Fibroblast of skin of scalp (primary cell): Measurements from ENCODE around the gene TMEM255B.
"Not testable (repeated sequence)": the region's sequence is repeated elsewhere in the genome, so short reads cannot be mapped to it uniquely, and the experiment has no call there.

Experiments
- DNase-seq: peaks from one replicate; pipeline ENCODE4 v3.0.0-alpha.2; 2013

TMEM255B gene

DNA sequence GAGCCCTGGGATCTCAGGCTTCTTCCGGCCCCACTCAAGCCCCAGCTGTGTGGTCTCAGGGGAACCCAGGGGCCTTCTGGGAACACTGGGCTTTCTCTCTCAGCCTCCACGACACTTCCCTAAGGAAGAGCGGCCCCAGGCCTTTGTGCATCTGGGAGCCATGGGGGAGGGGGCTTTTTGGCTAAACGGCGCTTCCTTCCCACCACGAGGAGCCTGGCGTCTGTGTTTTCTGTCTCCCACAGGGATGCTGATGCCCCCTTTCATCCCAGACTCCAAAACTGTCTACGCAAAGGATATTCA, 24.2 kb upstream of the TMEM255B start:
- DNase-seq = no peak

DNA sequence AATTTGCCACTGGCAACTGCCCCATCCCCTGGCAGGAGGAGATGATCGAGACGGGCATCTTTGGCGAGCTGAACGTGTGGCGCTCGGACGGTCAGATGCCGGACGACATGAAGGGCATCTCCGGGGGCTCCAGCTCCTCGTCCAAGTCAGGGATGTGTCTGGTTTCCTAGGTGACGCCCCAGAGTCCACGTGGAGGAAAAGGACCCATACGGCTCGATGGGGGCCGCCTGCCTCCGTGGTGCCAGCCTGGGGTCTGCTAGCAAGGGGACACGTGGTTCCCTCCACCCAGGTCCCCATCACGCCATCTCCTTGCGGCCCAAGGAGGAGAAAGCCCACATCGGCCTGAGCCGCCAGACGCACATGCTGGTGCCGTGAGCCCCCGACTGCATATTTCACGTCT, 23.8 kb upstream of the TMEM255B start:
- no peak for DNase-seq

DNA sequence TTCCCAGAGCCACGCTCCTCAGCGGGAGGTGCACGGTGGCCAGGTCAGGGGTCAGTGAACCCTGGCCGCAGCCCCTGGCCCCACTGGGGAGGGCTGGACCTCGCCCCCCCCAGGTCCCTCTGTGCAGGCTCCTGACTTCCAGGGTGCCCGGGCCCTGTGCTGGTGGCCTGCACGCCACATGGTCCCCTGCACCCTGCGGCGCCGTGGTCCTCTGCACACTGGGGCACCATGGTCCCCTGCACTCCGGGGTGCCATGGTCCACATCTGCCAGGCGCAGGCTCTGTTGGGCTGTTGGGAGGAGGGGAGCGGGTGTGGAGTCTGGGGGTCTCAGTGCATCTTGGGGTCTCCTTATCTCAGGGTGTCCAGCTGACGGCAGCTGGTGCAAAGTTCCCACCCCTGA, 23.3 kb upstream of the TMEM255B start:
- no peak for DNase-seq

DNA sequence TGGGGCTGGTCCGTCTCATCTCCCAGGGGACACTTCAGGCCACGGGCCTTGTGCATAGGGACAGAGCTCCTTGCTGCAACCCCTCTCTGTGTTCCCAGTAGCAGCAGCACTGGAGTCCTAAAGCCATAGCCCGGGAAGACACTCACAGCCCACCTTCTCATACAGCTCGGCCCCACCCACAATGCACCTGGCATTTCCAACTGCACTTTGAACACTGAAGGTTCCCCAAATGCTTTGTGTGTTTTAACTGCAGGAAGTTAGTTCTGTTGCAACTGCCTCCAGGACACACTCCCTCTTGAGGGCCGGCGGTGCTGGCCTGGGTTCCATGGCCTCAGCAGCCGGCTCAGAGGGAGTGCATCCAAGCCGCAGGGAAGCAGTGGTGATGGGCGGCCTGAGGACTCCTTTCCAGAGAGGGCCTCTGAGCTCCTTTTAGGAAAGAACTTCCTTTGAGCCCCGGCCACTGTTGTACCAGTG, 22.7 kb upstream of the TMEM255B start:
- DNase-seq = no peak

DNA sequence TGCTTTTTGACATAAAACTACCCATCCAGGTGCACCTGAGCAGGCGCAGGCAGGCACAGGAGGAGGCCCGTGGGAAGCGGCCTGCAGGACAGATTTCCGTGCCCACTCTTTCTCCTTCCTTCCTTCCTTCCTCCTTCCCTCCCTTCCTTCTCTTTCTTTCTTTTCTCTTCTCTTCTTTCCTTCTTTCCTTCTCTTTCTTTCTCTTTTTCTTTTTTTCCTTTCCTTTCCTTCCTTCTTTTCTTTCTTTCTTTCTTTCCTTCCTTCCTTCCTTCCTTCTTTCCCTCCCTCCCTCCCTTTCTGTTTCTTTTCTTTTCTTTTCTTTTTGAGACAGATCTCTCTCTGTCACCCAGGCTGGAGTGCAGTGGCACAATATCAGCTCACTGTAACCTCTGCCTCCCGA, 21.2 kb upstream of the TMEM255B start:
- no peak for DNase-seq

DNA sequence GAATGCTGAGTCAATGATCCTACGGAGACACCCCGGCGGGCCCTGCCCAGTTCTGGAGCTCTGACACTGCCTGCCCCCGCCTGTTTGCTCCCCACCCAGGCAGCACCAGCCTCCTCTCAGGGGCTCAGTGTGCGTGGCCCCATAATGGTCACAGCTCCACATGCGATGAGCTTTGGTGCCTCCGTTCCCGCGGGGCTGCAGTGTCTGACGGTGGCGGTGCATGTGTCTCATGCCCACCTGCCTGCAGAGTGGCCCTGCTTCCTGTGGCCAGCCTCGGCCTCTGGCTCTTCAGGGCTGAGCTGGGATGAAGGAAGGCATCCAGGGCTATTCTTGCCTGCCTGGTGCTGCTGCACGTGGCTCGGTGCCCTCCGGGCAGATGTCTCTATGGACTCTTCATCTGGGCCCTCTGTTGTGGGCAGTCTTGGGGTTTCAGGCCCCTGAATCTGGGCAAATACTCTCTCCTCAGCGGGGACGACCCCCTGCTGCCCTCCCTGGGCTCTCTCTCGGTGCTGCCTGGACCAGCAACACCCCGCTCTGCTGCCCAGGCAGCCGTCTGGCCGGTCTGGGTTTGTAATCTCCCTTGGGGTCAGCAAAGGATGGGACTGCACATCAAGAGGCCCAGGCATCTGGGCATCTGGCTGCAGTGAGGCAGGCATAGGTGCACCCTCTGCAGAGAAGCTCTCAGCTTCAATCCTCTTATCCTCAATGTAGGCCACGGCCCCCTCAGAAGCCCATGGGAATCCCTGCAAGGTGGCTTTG, 19.3 kb upstream of the TMEM255B start:
- no peak for DNase-seq

- no peak for DNase-seq
Observed at GRCh38 chr13:113740286-113740556, 18.8 kb upstream of the TMEM255B start.

DNA sequence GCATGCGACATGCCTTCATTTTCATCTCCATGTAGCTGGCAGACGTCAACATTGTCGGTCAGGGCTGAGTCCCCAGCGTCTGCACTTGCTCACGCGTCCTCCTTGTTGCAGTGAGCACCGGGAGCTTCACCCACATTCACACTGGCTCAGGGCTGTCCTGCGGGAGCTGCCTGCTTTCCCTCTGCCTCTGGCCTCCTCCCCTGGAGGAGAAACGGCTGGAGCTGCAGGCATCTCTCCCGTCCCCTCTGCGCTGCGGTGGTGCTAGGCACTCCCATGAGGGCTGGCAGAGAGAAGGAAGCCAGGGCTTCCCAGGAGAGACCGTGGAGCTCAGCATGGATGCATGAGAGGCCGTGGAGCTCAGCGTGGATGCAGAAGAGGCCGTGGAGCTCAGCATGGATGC, 18.4 kb upstream of the TMEM255B start:
- no peak for DNase-seq

DNA sequence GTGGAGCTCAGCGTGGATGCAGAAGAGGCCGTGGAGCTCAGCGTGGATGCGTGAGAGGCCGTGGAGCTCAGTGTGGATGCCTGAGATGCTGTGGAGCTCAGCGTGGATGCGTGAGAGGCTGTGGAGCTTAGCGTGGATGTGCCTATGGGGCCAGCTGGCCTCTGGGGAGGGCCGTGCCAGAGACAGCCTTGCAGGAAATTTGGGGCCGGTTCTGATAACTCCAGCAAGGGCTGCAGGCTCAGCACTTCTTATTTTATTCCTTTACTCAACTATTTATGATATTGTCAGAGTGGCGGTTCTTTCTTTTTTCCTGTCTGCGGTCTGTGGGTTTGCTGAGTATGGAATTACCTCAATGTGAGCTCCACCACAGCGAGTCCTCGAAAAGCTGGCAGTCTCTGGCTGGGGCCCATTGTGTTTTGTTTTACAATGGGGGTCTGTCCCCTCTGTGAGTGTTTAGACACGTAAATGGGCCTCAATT, 17.8 kb upstream of the TMEM255B start:
- DNase-seq = no peak

DNA sequence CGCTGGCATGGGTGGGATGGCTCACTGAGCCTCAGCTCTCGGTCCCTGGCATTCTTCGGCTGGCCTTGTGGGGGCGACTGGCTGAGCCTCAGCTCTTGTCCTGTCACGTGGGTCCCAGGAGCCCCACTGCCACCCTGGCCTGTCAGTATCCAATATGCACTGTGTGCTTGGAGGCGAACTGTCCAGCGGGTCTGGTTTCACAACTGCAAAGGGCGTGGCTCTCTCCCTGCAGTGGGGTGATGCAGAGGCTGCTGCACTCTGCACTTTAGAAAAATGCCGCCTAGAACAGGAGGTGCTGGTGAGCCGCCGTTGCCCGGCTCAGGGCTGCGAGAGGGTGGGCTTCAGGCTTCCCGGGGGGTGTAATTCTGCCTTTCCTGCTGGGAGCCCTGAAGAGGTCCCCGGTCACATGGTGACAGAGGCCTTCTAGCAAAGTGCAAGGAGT, 17.0 kb upstream of the TMEM255B start:
- DNase-seq = peak; percentile 48

DNA sequence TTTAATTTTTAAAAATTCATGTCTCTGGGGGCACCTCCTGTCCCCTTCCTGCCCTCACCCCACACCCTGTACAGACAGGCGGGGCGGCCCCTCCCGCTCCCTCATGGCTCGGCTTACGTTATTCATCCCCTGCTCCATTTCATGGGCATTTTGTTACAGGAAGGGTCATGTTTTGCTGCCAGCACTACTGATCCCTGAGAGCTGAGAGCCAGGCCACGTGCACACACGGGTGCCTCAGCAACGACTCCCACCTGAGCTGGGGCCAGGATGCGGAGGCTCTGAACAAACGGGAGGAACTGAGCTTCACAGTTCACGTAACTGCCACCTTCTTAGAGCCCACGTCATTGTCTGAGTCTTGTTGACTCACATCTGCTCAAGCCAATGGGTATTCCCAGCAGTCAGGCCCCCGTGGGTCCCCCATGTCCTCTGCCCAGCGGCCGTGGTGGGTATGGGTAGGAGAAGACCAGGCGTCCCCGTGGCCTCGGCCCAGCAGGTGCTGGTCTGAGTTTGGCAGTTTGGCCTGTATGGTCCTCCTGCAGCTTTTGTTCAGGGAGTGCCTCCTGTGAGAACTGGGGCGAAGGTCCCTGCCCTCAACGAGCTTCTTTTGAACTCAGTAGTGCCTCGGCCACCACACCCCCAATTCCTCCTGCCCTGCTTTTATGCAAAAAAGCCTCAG, 16.4 kb upstream of the TMEM255B start:
- DNase-seq = no peak

GRCh38 chr13:113743366-113744195, 15.4 kb upstream of the TMEM255B start:
- no peak for DNase-seq

DNA sequence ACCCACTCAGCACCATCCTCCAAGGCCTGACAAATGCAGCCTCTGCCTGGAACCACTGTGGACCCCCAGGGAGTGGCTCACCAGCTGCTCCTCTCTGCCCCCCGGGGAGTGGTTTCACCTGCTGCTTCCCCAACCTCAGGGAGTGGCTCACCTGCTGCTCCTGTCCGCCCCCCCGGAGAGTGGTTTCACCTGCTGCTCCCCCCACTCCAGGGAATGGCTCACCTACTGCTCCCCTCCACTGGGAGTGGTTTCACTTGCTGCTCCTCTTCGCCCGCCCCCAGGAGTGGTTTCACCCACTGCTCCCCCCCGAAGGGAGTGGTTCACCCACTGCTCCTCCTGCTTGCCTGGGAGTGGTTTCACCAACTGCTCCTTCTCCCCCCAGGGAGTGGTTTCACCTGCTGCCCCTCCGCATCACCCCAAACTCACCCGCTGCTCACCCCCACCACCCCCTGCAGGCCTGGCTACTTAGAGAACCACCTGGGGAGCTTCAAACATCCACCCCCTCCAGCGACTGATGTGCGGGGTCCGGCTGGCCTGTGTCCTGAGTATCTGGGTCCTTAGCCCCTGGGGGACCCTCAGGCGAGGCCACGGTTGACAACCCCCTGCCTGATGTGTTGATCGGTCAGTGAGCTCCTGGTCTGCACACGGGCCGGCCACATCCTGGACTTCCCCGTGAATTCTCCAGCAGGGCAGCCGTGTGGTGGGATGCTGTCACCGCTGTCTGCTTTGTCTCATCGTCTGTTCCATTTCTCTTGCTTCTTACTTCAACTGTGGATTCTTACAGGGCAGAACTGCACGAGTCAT, 14.6 kb upstream of the TMEM255B start:
- DNase-seq = no peak

- DNase-seq = no peak
Observed at GRCh38 chr13:113745059-113745458, 14.0 kb upstream of the TMEM255B start.

GRCh38 chr13:113745500-113746142, 13.4 kb upstream of the TMEM255B start:
- not testable (repeated sequence) for DNase-seq

- DNase-seq = no peak
Observed at GRCh38 chr13:113746143-113746525, 12.9 kb upstream of the TMEM255B start.

- DNase-seq = no peak
Observed at GRCh38 chr13:113746671-113747070, 12.4 kb upstream of the TMEM255B start.

GRCh38 chr13:113747291-113747833, 11.7 kb upstream of the TMEM255B start:
- DNase-seq = no peak

DNA sequence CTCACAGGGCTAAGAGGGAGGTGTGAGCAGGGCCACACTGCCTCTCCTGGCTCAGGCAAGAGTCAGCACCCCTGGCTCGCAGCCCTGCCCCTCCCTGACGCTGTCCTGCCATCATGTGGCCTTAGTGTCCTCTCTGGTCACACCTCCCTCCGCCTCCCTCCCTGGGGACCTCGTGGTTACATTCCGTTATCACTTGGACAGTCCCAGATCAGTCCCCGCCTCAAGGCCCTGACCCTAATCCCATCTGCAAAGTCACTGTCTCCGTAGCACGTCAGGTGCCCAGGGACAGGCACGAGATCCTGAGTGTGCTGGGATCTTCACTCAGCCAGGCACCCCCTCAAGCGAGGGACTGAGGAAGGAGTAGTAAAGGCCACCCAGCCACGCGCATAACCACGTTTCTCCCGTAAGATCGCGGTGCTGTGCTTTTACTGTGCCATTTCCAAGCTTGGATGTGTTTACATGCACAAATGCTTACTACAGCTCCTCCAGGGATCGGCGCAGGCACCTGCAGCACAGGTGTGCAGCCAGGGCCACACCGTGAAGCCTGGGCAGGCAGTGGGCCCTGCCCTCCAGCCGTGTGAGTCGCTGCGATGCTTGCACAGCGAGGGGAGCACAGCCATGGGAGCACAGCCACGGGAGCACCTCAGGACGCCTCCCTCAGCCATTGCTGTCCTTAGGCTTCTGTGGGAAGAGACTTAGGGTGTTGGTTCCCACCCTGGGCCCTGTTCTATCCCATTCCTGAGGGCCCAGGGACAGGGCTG, 10.7 kb upstream of the TMEM255B start:
- no peak for DNase-seq

DNA sequence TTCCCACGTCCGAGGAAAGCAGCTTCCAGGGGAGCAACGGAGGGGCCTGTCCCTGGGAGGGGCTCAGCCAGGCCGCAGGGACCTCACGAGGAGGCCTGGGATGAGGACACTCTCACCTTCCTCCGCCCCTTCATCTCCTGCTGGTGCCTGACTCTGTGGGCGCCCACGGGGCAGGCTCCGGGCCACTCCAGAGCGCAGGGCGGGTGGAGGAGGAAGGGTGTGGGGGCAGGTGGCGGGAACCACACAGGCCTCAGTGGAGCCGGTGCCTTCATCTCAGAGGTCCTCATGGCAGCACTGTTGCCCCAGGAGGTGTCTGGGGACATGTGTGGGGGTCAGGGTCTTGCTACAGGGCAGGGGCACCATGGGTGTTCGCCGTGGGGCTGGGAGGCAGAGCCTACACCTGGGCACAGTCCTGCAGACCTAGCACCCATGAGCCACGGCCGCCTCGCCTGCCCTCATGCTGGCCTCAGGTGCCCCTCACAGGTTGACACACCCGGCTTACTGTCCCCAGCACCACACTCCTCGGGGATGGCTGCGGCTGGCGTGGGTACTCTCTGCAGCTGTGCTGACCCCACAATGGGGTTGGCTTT, 10.1 kb upstream of the TMEM255B start:
- no peak for DNase-seq

DNA sequence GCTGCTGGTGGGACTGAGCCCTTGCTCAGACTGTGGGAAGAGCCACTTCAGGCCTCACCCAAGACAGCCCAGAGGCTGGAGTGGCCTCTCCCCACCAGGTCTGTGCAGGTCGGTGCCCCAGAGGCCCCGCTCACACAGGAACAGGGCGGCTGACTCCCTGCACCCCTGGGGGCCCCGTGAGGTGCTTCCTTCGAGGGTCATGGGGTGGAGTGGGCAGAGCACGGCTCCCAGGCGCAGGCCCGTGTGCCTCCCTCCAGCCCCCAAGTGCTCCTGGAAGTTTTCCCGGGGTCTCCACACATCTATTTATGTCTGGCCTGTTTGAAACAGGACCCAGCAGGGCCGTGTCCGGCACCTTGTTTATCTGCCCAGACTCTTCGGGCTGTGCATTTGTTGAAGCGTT, 9.5 kb upstream of the TMEM255B start:
- DNase-seq = no peak
